ENCODE results near the gene EMILIN3.

DNA sequence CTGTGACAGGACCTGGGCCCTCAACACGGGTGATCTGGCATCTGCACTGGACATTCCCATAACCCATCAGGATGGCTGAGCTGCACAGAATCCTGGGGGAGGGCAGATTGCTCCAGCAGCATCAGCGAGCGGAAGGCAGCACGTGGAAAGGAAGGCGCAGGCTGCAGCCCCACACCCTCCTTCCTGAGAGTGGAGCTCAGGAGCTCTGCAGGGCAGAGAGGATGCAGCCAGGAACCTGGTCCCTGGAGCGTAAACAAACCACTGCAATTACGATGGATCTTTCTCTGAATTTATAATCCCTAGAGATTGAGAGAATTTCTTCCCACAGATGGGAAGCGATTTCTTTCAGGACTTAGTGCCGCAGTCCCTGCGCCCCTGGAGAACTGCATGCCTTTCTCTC lies 39.7 kb upstream of the EMILIN3 start:
- TF ChIP-seq EZH2 (IDR thresholded peaks at IDR 0.05; ENCODE audit: borderline replicate concordance, low read depth, low read length, poor library complexity, severe bottlenecking): no peak
- TF ChIP-seq, protein P1, sequence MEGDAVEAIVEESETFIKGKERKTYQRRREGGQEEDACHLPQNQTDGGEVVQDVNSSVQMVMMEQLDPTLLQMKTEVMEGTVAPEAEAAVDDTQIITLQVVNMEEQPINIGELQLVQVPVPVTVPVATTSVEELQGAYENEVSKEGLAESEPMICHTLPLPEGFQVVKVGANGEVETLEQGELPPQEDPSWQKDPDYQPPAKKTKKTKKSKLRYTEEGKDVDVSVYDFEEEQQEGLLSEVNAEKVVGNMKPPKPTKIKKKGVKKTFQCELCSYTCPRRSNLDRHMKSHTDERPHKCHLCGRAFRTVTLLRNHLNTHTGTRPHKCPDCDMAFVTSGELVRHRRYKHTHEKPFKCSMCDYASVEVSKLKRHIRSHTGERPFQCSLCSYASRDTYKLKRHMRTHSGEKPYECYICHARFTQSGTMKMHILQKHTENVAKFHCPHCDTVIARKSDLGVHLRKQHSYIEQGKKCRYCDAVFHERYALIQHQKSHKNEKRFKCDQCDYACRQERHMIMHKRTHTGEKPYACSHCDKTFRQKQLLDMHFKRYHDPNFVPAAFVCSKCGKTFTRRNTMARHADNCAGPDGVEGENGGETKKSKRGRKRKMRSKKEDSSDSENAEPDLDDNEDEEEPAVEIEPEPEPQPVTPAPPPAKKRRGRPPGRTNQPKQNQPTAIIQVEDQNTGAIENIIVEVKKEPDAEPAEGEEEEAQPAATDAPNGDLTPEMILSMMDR (conservative IDR thresholded peaks at IDR 0.05; ENCODE audit: low read depth, low read length): no peak
